Retinal pigment epithelial cell (primary cell): Measurements from ENCODE around the gene TTC28.

Experiments used
- DNase-seq: peaks from one replicate; pipeline ENCODE4 v3.0.0-alpha.2; 2010; ENCODE audit warnings: low read depth
- H3K4me3 ChIP-seq: 2 replicates; pipeline ENCODE4 v1.5.1; 2011; ENCODE audit warnings: mild to moderate bottlenecking, low read length, control low read depth, moderate library complexity
- CTCF ChIP-seq: conservative IDR thresholded peaks from 2 replicates; pipeline ENCODE4 v1.5.1; 2011; ENCODE audit warnings: low read depth, low read length, control low read depth, inconsistent platforms

TTC28 gene

DNA sequence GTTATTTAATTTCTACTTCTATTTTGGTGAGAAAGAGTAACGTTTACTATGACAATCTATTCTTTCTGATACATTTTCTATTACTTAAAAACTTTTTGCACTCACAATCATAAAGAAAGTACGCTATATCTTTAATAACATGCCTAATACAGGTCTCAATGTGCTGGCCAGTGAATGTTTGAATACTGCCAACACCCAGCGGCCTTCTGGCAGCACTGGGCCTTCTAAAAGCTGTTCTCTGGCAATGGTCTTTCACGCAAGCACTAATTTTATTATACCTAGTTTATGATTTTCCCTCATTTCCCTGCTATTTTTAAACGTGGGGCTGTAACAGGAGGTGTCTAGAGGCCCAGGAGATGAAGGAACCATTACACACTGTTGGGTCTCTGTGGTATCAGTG is 410.8 kb downstream of the TTC28 start:
- DNase-seq: no peak
- TF ChIP-seq CTCF: no peak
- H3K4me3 ChIP-seq: no peak overlapping the region

GRCh38 chr22:28268171-28268570 is 411.5 kb downstream of the TTC28 start:
- no peak overlapping the region for H3K4me3 ChIP-seq
- TF ChIP-seq CTCF: no peak
- no peak for DNase-seq

DNA sequence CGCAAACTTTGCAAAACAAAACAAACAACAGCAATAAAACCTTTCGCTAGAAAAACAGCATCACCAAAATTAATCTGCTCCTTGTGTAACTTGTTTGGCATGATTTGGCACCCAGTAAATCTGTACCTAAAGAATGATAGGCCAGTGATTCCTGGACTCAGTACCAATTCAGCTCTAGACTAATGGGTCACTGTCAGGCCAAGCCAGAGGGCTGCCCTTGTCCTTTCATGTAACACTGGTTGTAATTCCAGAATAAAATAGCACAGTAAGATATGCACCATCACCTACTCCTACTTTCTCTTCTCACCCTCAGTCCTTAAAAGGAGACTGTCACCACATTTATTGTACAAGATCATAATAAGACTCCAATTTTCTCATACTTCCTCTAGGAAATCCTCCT is 419.0 kb downstream of the TTC28 start:
- no peak for TF ChIP-seq CTCF
- DNase-seq: no peak
- H3K4me3 ChIP-seq: no peak overlapping the region

DNA sequence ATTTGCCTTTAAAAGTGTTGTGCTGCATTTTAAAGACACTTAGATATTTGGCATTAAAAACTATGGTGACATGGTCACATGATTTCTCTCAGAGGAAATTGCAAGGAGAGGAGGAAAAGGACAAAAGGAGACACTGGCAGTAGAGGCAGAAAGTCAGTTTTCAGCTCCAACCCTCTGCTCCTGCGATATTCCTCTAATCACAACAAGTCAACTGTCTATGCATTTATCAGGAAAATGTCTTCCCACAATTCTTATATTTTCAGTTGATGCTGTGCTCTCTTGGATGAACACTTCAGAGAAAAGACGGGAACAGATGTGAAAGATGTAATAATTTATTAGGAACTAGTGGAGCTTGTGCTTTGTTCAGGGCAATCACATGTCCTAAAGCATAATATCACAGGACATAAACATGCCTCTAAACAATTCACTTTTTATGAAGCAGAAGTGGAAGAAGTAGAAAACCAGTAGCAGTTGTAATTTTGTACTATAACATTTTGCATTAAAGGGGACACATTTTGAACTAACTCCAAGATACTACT is 419.8 kb downstream of the TTC28 start:
- TF ChIP-seq CTCF: no peak
- no peak for DNase-seq
- no peak overlapping the region for H3K4me3 ChIP-seq

DNA sequence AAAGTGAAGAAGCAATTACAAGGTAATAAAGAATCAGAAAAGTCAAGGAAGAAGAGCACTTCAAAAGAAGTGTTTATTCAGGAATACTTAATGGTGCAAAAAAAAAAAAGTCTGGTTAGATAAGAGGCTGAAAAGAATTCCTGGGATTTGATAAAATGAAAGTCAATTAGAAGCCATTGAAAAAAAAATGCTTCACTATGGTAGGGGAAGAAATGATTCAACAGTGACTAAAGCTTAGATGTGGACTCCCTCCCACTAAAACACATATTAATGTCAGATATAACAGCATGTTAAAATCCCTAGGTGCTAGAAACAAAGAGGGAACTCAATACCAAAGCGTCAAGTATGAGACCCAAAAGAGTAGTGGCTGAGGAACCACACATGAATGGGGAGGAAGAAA is 425.2 kb downstream of the TTC28 start:
- no peak for TF ChIP-seq CTCF
- no peak for DNase-seq
- no peak overlapping the region for H3K4me3 ChIP-seq

- TF ChIP-seq CTCF: no peak
- no peak for DNase-seq
Measured at GRCh38 chr22:28252539-28252938, 427.1 kb downstream of the TTC28 start.

GRCh38 chr22:28250036-28250695 is 429.5 kb downstream of the TTC28 start:
- DNase-seq: no peak
- H3K4me3 ChIP-seq: no peak overlapping the region
- no peak for TF ChIP-seq CTCF

More at GRCh38 chr22:28252539-28252938, 427.1 kb downstream of the TTC28 start:
- H3K4me3 ChIP-seq: no peak overlapping the region
